Mucosa of descending colon (tissue), 3 donors: ENCODE data around the gene BRMS1L. TPM values are rescaled to one million over a fixed set of nuclear protein-coding genes. Genes with fewer than 3 reads are reported as not detected.

Experiments
- ATAC-seq: fragments of 200-7000 bp; cut with Tn5 transposase; one replicate; pipeline ENCODE4 v1.9.1; 2020; ENCODE audit warnings: mild to moderate bottlenecking, moderate library complexity
- DNase-seq, 3 donors: peaks; one replicate each; pipeline ENCODE4 v3.0.0-alpha.2; 2020
- H3K36me3 ChIP-seq: fragments of 200-600 bp; one replicate; pipeline ENCODE4 v1.8.0; 2021; ENCODE audit warnings: low read depth, mild to moderate bottlenecking
- H3K4me1 ChIP-seq: fragments of 200-600 bp; one replicate; pipeline ENCODE4 v1.8.0; 2021; ENCODE audit warnings: low read depth, mild to moderate bottlenecking
- H3K4me3 ChIP-seq: fragments of 200-600 bp; one replicate; pipeline ENCODE4 v1.8.0; 2021; ENCODE audit warnings: mild to moderate bottlenecking
- H3K9me3 ChIP-seq: fragments of 200-600 bp; one replicate; pipeline ENCODE4 v1.8.0; 2021; ENCODE audit warnings: mild to moderate bottlenecking
- CTCF ChIP-seq: fragments of 200-600 bp; IDR thresholded peaks from one replicate; pipeline ENCODE4 v1.8.0; 2022; ENCODE audit warnings: antibody characterized with exemption, mild to moderate bottlenecking
- intact Hi-C, 2 donors: fragments of 100-400 bp; cut with DNase I in 1 of 2; cut with micrococcal nuclease in 1 of 2; formaldehyde crosslinking; loops; one replicate each; pipeline versions ENCODE4 v1.11.0 to v1.11.1; 2022; cut with DNase I, micrococcal nuclease
- total RNA-seq, 3 donors: library from RNA; stranded (reverse); fragmentation: NEBNext Ultra II Directional in 2 of 3; extraction: Animal tissue kit (Norgen Biotek cat#: 25700) in 2 of 3; gene quantifications; one replicate each; pipeline versions ENCODE4 v1.2.1 to v1.2.4, GENCODE V29; 2021 to 2023
- donor health status: DM: no; HTN: no; CAD: no; lungs with moderate emphysema.
- donor health status: DM: no; HTN: no; CAD: no.
- donor health status: DM: no; HTN: yes; CAD: no.

BRMS1L gene
- total RNA-seq, 3 donors from 2014 or later: 3.0 to 9.4 (median 3.3) TPM

GRCh38 chr14:35809597-35809996 lies 16.5 kb upstream of the BRMS1L start:
- Histone ChIP-seq H3K4me3 (no peak overlapping the region), H3K4me1 (peaks cover 18% of the 10 kb centered on the region), H3K9me3 (no peaks in the 10 kb centered on the region), H3K36me3 (no peaks in the 10 kb centered on the region)
- no peak for TF ChIP-seq CTCF
- DNase-seq (no peak), ATAC-seq (no peak)
- intact Hi-C loops: no loop called here

DNA sequence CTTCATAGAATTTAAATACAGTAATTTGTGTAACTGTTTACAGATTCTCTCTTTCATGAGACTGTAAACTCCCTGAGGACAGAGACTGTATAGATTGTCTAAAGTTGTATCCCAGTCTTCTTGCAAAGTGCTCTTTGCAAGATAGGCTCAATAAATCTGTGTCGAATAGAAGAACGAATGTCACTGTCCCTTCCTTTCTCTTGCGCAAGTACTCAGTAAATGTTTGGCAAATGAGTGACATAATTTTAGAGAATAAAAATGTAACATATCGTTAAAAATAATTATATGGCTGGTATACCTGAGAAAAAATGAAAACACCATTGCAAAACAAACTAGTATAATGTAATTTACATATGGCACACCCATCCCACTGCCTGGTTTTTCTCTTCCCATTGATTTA lies 15.2 kb upstream of the BRMS1L start:
- intact Hi-C loops: no loop called here
- Histone ChIP-seq H3K9me3 (no peaks in the 10 kb centered on the region), H3K4me3 (no peak overlapping the region), H3K4me1 (peaks cover 13% of the 10 kb centered on the region), H3K36me3 (no peaks in the 10 kb centered on the region)
- no peak for DNase-seq
- no peak for ATAC-seq
- no peak for TF ChIP-seq CTCF

- TF ChIP-seq CTCF: no peak
- intact Hi-C loops: no loop called here
- H3K4me3 ChIP-seq: no peak overlapping the region
- DNase-seq (peak in 2 of 3 donors; percentile 47 to 83), ATAC-seq (peak; percentile 81)
- H3K36me3 ChIP-seq: no peaks in the 10 kb centered on the region
- no peaks in the 10 kb centered on the region for H3K9me3 ChIP-seq
- H3K4me1 ChIP-seq: no peaks in the 10 kb centered on the region
Measured at GRCh38 chr14:35814371-35815005, 11.7 kb upstream of the BRMS1L start.

- Histone ChIP-seq H3K4me1 (no peaks in the 10 kb centered on the region), H3K9me3 (no peaks in the 10 kb centered on the region), H3K36me3 (no peaks in the 10 kb centered on the region), H3K4me3 (no peak overlapping the region)
- DNase-seq: peak in 1 of 3 donors; percentile 80
- ATAC-seq: peak; percentile 75
- intact Hi-C loops: no loop called here
- peak; percentile 34 for TF ChIP-seq CTCF
Measured at GRCh38 chr14:35818346-35819115, 7.6 kb upstream of the BRMS1L start.

DNA sequence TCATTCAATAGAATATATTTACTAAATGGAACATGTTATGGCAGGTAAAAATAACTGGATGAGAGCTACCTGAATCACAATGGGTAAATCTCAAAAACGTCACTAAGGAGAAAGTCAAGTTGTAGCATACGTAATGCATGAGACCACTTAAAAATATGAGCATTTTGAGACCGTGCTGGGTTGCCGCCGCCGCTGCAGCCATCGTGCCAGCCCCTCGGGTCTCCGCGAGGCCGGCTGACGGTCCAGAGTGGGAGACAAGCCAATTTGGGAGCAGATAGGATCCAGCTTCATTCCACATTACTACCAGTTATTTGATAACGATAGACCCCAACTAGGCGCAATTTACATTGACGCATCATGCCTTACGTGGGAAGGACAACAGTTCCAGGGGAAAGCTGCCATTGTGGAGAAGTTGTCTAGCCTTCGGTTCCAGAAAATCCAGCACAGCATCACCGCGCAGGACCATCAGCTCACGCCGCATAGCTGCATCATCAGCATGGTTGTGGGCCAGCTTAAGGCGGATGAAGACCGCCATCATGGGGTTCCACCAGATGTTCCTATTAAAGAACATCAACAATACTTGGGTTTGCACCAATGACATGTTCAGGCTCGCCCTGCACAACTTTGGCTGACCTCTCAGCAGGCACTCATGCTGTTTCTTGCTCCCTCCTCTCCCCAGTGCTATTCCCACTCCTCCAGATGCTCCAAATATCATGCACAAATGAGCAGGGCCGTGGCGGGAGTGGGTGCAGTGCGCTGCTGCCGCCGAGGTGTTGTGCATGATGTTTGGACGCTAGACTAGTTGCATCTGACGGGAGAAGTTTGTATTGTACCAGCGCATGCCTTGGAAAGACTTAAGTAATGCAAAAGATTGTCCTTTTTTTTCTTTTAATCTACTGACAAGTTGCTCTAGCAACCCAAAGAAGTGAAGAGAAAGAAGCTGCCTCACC lies 6.3 kb upstream of the BRMS1L start:
- H3K36me3 ChIP-seq: no peaks in the 10 kb centered on the region
- H3K4me1 ChIP-seq: no peaks in the 10 kb centered on the region
- no peak for TF ChIP-seq CTCF
- H3K4me3 ChIP-seq: no peak overlapping the region
- DNase-seq (no peak), ATAC-seq (no peak)
- no peaks in the 10 kb centered on the region for H3K9me3 ChIP-seq
- intact Hi-C loops: no loop called here
